ENCODE measurements around the gene OR4C11. TPM values are rescaled to one million over a fixed set of nuclear protein-coding genes. Genes with fewer than 3 reads are reported as not detected.

Gene OR4C11
- total and polyA plus RNA-seq, 2 experiments from 2014 or later = not detected

GRCh38 chr11:55634813-55635212 is 27.4 kb upstream of the OR4C11 start, which contains the start of gene OR4P4:
TSS of gene OR4P4 (plus strand) at chr11:55635113.
- peaks cover 91% of the 10 kb centered on the region for H3K9me3 Mint-ChIP-seq
- H3K4me2 ChIP-seq = no peak within 1 kb of the TSS
- no peaks in the 10 kb centered on the region for H3K27me3 Mint-ChIP-seq (ENCODE audit: insufficient read depth, low read depth, poor library complexity)
- H3K27ac ChIP-seq (ENCODE audit: low read depth) = no peak within 1 kb of the TSS
- H3K9me2 ChIP-seq (ENCODE audit: insufficient read depth) = no peaks in the 10 kb centered on the region
- no peaks in the 10 kb centered on the region for H3K79me2 ChIP-seq (replicated peaks; ENCODE audit: insufficient read depth)
- ATAC-seq = no peak
- H3K36me3 ChIP-seq (ENCODE audit: insufficient read depth) = peaks cover 7% of the 10 kb centered on the region
- no peak for DNase-seq (ENCODE audit: low spot score)
- no peaks in the 10 kb centered on the region for H3K4me1 Mint-ChIP-seq
- no peaks in the 10 kb centered on the region for H3K4me1 ChIP-seq (ENCODE audit: insufficient read depth)
- H3K36me3 Mint-ChIP-seq (ENCODE audit: low read depth) = peaks cover 28% of the 10 kb centered on the region; the same call in 2 of the 3 replicates
- no peak within 1 kb of the TSS for H3K4me3 Mint-ChIP-seq
- no peak for TF ChIP-seq REST (IDR thresholded peaks at IDR 0.05; ENCODE audit: unreplicated experiment)
- no peak for TF ChIP-seq ZNF331 (CRISPR knock-in tag; IDR thresholded peaks at IDR 0.05; ENCODE audit: low read depth)
- no peak for TF ChIP-seq CTCF (conservative IDR thresholded peaks at IDR 0.05; ENCODE audit: low read depth in 2 of 2)
- TF ChIP-seq EZH2 (IDR thresholded peaks at IDR 0.05; ENCODE audit: low read depth, unreplicated experiment) = no peak
- no peaks in the 10 kb centered on the region for H3F3A ChIP-seq (replicated peaks; ENCODE audit: low read depth)
- no peak within 1 kb of the TSS for H3K27ac Mint-ChIP-seq
- no peak within 1 kb of the TSS for H3K4me3 ChIP-seq
- H2AFZ ChIP-seq = no peak within 1 kb of the TSS
- no peaks in the 10 kb centered on the region for H4K20me1 ChIP-seq (replicated peaks; ENCODE audit: insufficient read depth)
- no peaks in the 10 kb centered on the region for H3K27me3 ChIP-seq (ENCODE audit: insufficient read depth)

DNA sequence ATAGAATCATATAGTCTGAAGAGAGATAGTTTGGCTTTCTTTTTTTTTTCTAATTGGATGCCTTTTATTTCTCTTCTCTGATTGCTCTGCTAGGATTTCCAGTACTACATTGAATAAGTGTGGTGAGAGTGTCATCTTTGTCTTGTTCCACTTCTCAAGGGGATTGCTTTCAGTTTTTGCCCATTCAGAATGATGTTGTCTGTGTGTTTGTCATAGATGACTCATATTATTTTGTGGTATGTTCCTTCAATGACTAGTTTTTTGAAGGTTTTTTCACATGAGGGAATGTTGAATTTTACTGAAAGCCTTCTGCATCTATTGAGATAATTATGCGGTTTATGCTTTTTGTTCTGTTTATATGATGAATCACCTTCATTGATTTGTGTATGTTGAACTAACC is 17.1 kb upstream of the OR4C11 start:
- ATAC-seq (no peak), DNase-seq (ENCODE audit: low spot score) (no peak)
- H3K36me3 Mint-ChIP-seq (ENCODE audit: low read depth) = peaks cover 48% of the 10 kb centered on the region
- H3K4me1 ChIP-seq (ENCODE audit: insufficient read depth) = no peaks in the 10 kb centered on the region
- H3K27ac Mint-ChIP-seq = no peak overlapping the region
- peaks cover 93% of the 10 kb centered on the region for H3K9me3 Mint-ChIP-seq
- no peak overlapping the region for H3K27ac ChIP-seq (ENCODE audit: low read depth)
- no peaks in the 10 kb centered on the region for H3K9me2 ChIP-seq (ENCODE audit: insufficient read depth)
- no peak overlapping the region for H3K4me3 ChIP-seq
- no peaks in the 10 kb centered on the region; the same call in 1 of the 2 replicates for H3K36me3 ChIP-seq (ENCODE audit: insufficient read depth)
- no peak overlapping the region for H2AFZ ChIP-seq
- no peaks in the 10 kb centered on the region for H4K20me1 ChIP-seq (replicated peaks; ENCODE audit: insufficient read depth)
- no peaks in the 10 kb centered on the region for H3K4me1 Mint-ChIP-seq
- H3K27me3 Mint-ChIP-seq (ENCODE audit: insufficient read depth, low read depth, poor library complexity) = peaks cover 5% of the 10 kb centered on the region
- no peak overlapping the region for H3K4me2 ChIP-seq
- no peak overlapping the region for H3K4me3 Mint-ChIP-seq
- no peaks in the 10 kb centered on the region for H3K79me2 ChIP-seq (replicated peaks; ENCODE audit: insufficient read depth)
- no peaks in the 10 kb centered on the region for H3F3A ChIP-seq (replicated peaks; ENCODE audit: low read depth)
- no peaks in the 10 kb centered on the region for H3K27me3 ChIP-seq (ENCODE audit: insufficient read depth)
- TF ChIP-seq STAT1 (IDR thresholded peaks at IDR 0.05; ENCODE audit: unreplicated experiment) (no peak), EZH2phosphoT487 (IDR thresholded peaks at IDR 0.05; ENCODE audit: unreplicated experiment) (no peak), ETS1 (IDR thresholded peaks at IDR 0.05) (no peak), ZNF114 (CRISPR knock-in tag; IDR thresholded peaks at IDR 0.05) (no peak), JUNB (IDR thresholded peaks at IDR 0.05; ENCODE audit: unreplicated experiment) (no peak), EZH2 (IDR thresholded peaks at IDR 0.05; ENCODE audit: low read depth, unreplicated experiment) (no peak), REST (IDR thresholded peaks at IDR 0.05; ENCODE audit: unreplicated experiment) (no peak), NANOG (IDR thresholded peaks at IDR 0.05; ENCODE audit: borderline replicate concordance) (no peak)
